Fibroblast of lung (primary cell): ENCODE measurements around the gene TGM4. TPM values are rescaled to one million over a fixed set of nuclear protein-coding genes. Genes with fewer than 3 reads are reported as not detected.

ENCODE experiments used
- DNase-seq, 2 donors: peaks; one replicate each; pipeline versions ENCODE4 v3.0.0 to v3.0.0-alpha.2; 2010; ENCODE audit warnings: low read depth in 2 of 2
- H2AFZ ChIP-seq: 2 replicates; pipeline ENCODE4 v1.5.1; 2012; ENCODE audit warnings: low read length, control low read depth, inconsistent platforms
- H3K27ac ChIP-seq: 2 replicates; pipeline ENCODE4 v1.5.1; 2011; ENCODE audit warnings: low read length, control low read depth; ENCODE audit not compliant: insufficient read depth
- H3K27me3 ChIP-seq: 2 replicates; pipeline ENCODE4 v1.5.1; 2011; ENCODE audit warnings: mild to moderate bottlenecking, low read length; ENCODE audit not compliant: control insufficient read depth, insufficient read depth
- H3K36me3 ChIP-seq: 2 replicates; pipeline ENCODE4 v1.5.1; 2011; ENCODE audit warnings: low read length; ENCODE audit not compliant: control insufficient read depth, insufficient read depth
- H3K4me1 ChIP-seq: 2 replicates; pipeline ENCODE4 v1.5.1; 2011; ENCODE audit warnings: low read length; ENCODE audit not compliant: control insufficient read depth, insufficient read depth; ENCODE audit errors: extremely low read depth
- H3K4me2 ChIP-seq: 2 replicates; pipeline ENCODE4 v1.5.1; 2011; ENCODE audit warnings: low read length, control low read depth; ENCODE audit not compliant: insufficient read depth; ENCODE audit errors: extremely low read depth
- H3K4me3 ChIP-seq, 4 experiments: fragments of 200-600 bp in 1 of 4; sonication (generic) in 1 of 4; replicated peaks in 1 of 4; 2 replicates each; pipeline ENCODE4 v1.5.1; 2011 to 2016; ENCODE audit warnings: low read length in 4 of 4, low read depth in 3 of 4, mild to moderate bottlenecking in 3 of 4, control low read depth in 2 of 4, inconsistent platforms in 1 of 4, mixed read lengths in 1 of 4; ENCODE audit not compliant: insufficient read depth in 1 of 4; ENCODE audit errors: control extremely low read depth in 1 of 4
- H3K79me2 ChIP-seq: 2 replicates; pipeline ENCODE4 v1.5.1; 2012; ENCODE audit warnings: mild to moderate bottlenecking, low read length, inconsistent platforms; ENCODE audit not compliant: control insufficient read depth, insufficient read depth
- H3K9ac ChIP-seq: 2 replicates; pipeline ENCODE4 v1.5.1; 2011; ENCODE audit warnings: mild to moderate bottlenecking, low read length, control low read depth; ENCODE audit not compliant: insufficient read depth
- H3K9me3 ChIP-seq: 2 replicates; pipeline ENCODE4 v1.5.1; 2012; ENCODE audit warnings: low read depth, low read length; ENCODE audit not compliant: control insufficient read depth, insufficient read depth
- H4K20me1 ChIP-seq: 2 replicates; pipeline ENCODE4 v1.5.1; 2011; ENCODE audit warnings: low read length; ENCODE audit not compliant: control insufficient read depth, insufficient read depth; ENCODE audit errors: extremely low read depth
- EZH2 ChIP-seq: IDR thresholded peaks from 2 replicates; pipeline ENCODE4 v1.5.1; 2012; ENCODE audit warnings: low read length, control low read depth, mild to moderate bottlenecking; ENCODE audit errors: missing control alignments
- polyA plus RNA-seq, 2 donors: library from polyadenylated mRNA; depleted of rRNA in 1 of 2; stranded (reverse) in 1 of 2; unstranded in 1 of 2; fragments of >200 nt; gene quantifications; 2 replicates each; pipeline ENCODE4 v1.2.1, GENCODE V29; 2011 to 2012; ENCODE audit warnings: missing spikeins in 1 of 2
- total RNA-seq: library from RNA; depleted of rRNA; stranded (reverse); fragments of >200 nt; gene quantifications from 2 replicates; pipeline ENCODE4 v1.2.1, GENCODE V29; 2014
- TF ChIP-seq, protein P1 (sequence below), 2 donors: IDR thresholded peaks in 1 of 2; conservative IDR thresholded peaks in 1 of 2; 1 replicate in 1 of 2; 2 replicates in 1 of 2; pipeline ENCODE4 v1.5.1; 2011 to 2012; ENCODE audit warnings: low read length in 2 of 2, control low read depth in 1 of 2, inconsistent platforms in 1 of 2, low read depth in 1 of 2, mild to moderate bottlenecking in 1 of 2

TGM4 gene
- total and polyA plus RNA-seq, 2 donors (not counting 1 experiment from before 2014, with no cell fraction given) = not detected

GRCh38 chr3:44902628-44903027 lies 28.2 kb downstream of the TGM4 start:
- no peak for TF ChIP-seq EZH2
- TF ChIP-seq, protein P1, sequence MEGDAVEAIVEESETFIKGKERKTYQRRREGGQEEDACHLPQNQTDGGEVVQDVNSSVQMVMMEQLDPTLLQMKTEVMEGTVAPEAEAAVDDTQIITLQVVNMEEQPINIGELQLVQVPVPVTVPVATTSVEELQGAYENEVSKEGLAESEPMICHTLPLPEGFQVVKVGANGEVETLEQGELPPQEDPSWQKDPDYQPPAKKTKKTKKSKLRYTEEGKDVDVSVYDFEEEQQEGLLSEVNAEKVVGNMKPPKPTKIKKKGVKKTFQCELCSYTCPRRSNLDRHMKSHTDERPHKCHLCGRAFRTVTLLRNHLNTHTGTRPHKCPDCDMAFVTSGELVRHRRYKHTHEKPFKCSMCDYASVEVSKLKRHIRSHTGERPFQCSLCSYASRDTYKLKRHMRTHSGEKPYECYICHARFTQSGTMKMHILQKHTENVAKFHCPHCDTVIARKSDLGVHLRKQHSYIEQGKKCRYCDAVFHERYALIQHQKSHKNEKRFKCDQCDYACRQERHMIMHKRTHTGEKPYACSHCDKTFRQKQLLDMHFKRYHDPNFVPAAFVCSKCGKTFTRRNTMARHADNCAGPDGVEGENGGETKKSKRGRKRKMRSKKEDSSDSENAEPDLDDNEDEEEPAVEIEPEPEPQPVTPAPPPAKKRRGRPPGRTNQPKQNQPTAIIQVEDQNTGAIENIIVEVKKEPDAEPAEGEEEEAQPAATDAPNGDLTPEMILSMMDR (conservative IDR thresholded peaks at IDR 0.05 in 1 of 2, IDR thresholded peaks at IDR 0.05 in 1 of 2; ENCODE audit: low read depth in 1 of 2, low read length in 2 of 2) = no peak
- Histone ChIP-seq H3K4me3 (no peak overlapping the region), H3K9me3 (no peaks in the 10 kb centered on the region), H3K4me1 (no peaks in the 10 kb centered on the region), H3K4me2 (no peak overlapping the region), H2AFZ (no peak overlapping the region), H3K79me2 (no peaks in the 10 kb centered on the region), H3K27ac (no peak overlapping the region), H3K36me3 (no peaks in the 10 kb centered on the region), H3K27me3 (peaks cover 2% of the 10 kb centered on the region), H3K9ac (no peak overlapping the region), H4K20me1 (no peaks in the 10 kb centered on the region)
- DNase-seq = peak in 1 of 2 donors; percentile 21

DNA sequence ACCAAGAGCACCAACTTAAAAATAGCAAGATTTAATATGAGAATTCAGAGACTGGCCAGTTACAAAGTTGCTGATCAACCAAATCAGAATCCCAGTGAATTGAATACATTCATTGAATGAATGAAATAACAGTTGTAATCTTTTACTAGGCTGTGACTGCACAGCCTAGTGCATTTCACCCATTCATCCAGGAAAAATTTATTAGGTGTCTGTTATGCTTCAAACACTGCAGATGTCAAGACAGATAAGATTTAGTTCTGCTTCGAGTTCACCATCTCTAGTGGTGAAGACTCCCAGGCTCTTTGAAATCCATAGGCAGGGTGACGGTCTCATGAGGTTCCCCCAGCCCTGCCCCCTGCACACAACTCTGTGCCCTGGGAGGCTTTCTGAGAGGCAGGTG lies 28.9 kb downstream of the TGM4 start:
- no peak for TF ChIP-seq EZH2
- TF ChIP-seq, protein P1 (conservative IDR thresholded peaks at IDR 0.05 in 1 of 2, IDR thresholded peaks at IDR 0.05 in 1 of 2; ENCODE audit: low read depth in 1 of 2, low read length in 2 of 2) = no peak
- Histone ChIP-seq H3K4me3 (no peak overlapping the region), H3K4me1 (no peaks in the 10 kb centered on the region), H3K9ac (no peak overlapping the region), H3K4me2 (no peak overlapping the region), H3K79me2 (no peaks in the 10 kb centered on the region), H3K9me3 (no peaks in the 10 kb centered on the region), H2AFZ (no peak overlapping the region), H4K20me1 (no peaks in the 10 kb centered on the region), H3K36me3 (no peaks in the 10 kb centered on the region), H3K27me3 (peaks cover 2% of the 10 kb centered on the region), H3K27ac (no peak overlapping the region)
- no peak for DNase-seq

DNA sequence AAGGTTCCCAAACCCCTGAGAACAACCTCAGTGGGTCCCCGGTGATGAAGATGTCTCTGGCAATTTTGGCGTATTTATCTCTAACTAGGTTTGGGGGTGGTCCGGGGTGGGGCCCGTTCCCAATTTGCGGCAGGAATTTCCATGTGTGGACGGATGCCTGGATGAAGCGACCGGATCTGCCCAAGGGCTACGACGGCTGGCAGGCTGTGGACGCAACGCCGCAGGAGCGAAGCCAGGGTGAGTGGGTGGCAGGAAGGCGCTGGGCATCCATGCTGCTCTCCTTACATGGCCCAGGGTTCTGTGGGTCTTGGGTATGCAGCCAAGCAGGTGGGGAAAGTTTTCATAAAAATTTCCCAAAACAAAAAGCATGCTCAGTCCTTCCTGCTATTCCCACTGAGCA lies 29.3 kb downstream of the TGM4 start:
- H3K36me3 ChIP-seq = no peaks in the 10 kb centered on the region
- TF ChIP-seq EZH2 = no peak
- TF ChIP-seq, protein P1 (conservative IDR thresholded peaks at IDR 0.05 in 1 of 2, IDR thresholded peaks at IDR 0.05 in 1 of 2; ENCODE audit: low read depth in 1 of 2, low read length in 2 of 2) = no peak
- DNase-seq = no peak
- H3K9ac ChIP-seq = no peak overlapping the region
- H4K20me1 ChIP-seq = no peaks in the 10 kb centered on the region
- peaks cover 2% of the 10 kb centered on the region for H3K27me3 ChIP-seq
- no peak overlapping the region for H2AFZ ChIP-seq
- no peak overlapping the region for H3K4me3 ChIP-seq
- no peak overlapping the region for H3K27ac ChIP-seq
- no peaks in the 10 kb centered on the region for H3K79me2 ChIP-seq
- H3K9me3 ChIP-seq = no peaks in the 10 kb centered on the region
- no peak overlapping the region for H3K4me2 ChIP-seq
- H3K4me1 ChIP-seq = no peaks in the 10 kb centered on the region
